Activated naive CD4-positive, alpha-beta T cell treated with anti-CD3 and anti-CD28 coated beads for 36 hours (primary cell): ENCODE data around the gene SARS1. TPM values are rescaled to one million over a fixed set of nuclear protein-coding genes. Genes with fewer than 3 reads are reported as not detected.

Experiments used
- CTCF ChIA-PET: fragments of 350-600 bp; sonication (Branson Sonifier 250); formaldehyde crosslinking; loops from one replicate; lab custom pipeline; 2021; ENCODE audit warnings: antibody characterized with exemption; lab: Charles Lee
- DNase-seq: peaks from one replicate; pipeline ENCODE4 v3.0.0-alpha.2; 2020
- H3K27ac Mint-ChIP-seq: one replicate; pipeline ENCODE4 v1.8.0; 2021; ENCODE audit warnings: mild to moderate bottlenecking, mixed read lengths
- H3K27me3 Mint-ChIP-seq: one replicate; pipeline ENCODE4 v1.8.0; 2021; ENCODE audit warnings: low read depth, mixed read lengths
- H3K36me3 Mint-ChIP-seq: one replicate; pipeline ENCODE4 v1.8.0; 2021; ENCODE audit warnings: low read depth, mixed read lengths
- H3K4me1 Mint-ChIP-seq: one replicate; pipeline ENCODE4 v1.8.0; 2021; ENCODE audit warnings: low read depth, mixed read lengths
- H3K4me3 Mint-ChIP-seq: one replicate; pipeline ENCODE4 v1.8.0; 2021; ENCODE audit warnings: mild to moderate bottlenecking, moderate library complexity, mixed read lengths
- H3K9me3 Mint-ChIP-seq: one replicate; pipeline ENCODE4 v1.8.0; 2021; ENCODE audit warnings: mixed read lengths
- intact Hi-C: fragments of 100-400 bp; cut with micrococcal nuclease; formaldehyde crosslinking; loops from one replicate; pipeline ENCODE4 v1.15.1; 2023
- total RNA-seq, 2 experiments: library from RNA; stranded (reverse); gene quantifications; one replicate each; pipeline ENCODE4 v1.2.3, GENCODE V29; 2021

The SARS1 gene
- total RNA-seq, 2 experiments from 2014 or later: 363 TPM

DNA sequence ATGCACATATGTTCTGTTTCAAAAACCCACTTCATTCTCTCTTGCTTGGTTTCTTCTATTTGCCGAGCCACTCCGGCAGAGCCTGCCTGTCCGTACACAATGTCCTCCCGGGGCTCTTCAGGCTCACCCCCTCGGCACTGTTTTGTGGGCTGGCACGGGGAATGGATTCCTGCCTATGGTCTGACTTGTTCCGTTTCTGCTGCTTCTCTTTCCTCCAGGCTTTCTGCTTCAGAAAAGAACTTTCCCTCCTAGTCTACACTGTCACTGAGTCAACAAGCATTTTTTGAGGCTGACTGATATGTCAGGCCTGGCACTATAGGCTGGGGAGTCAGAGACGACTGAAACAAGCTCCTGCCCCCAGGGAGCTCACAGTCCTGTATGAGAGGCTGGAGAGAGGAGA is 28.4 kb upstream of the SARS1 start:
- intact Hi-C loops: no loop called here
- no peaks in the 10 kb centered on the region for H3K36me3 Mint-ChIP-seq
- CTCF ChIA-PET: interaction anchor here (0.9 to 1.1 kb wide), 2 partner anchors 11 to 14 kb away, joined by 3 read pairs; no protein-coding TSS in a partner anchor
- no peak overlapping the region for H3K27ac Mint-ChIP-seq
- DNase-seq: no peak
- no peaks in the 10 kb centered on the region for H3K9me3 Mint-ChIP-seq
- peaks cover 1% of the 10 kb centered on the region for H3K4me1 Mint-ChIP-seq
- H3K27me3 Mint-ChIP-seq: no peaks in the 10 kb centered on the region
- no peak overlapping the region for H3K4me3 Mint-ChIP-seq

DNA sequence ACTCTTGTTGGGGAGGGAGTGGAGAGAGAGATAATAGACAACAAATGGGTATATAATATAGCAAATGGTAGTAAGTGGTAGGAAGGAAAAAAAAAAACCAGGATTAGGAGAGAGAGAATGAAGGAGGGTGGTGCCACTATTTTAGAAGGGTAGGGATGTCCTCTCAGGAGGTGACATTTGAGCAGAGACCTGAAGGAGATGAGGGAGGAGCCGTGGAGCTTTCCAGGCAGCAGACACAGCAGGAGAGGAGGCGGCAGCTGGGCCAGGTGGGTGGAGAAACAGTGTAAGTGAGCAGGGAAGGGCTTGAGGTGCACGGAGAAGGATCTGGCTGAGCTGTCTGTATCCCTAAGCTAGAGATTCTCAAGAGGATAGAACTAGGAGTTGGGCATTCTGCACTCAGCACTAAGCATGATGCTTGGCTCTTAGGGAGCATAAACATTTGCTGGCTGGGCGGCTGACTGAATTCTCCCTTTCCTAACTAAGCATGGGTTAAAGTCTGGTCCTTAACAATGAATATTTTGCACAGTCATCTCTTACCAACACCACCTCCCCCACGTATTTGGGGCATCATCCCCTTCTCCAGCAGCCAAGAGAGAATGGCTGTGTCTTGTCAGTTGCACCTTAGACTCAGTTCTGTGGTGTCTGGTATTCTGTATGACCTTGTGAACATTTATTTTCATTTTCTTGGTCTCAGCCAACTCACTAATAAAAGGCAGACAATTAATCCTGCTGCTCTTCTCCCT is 27.6 kb upstream of the SARS1 start:
- no peaks in the 10 kb centered on the region for H3K9me3 Mint-ChIP-seq
- CTCF ChIA-PET: interaction anchor here (1.1 kb wide), 1 partner anchor 13 kb away, joined by 3 read pairs; no protein-coding TSS in a partner anchor
- intact Hi-C loops: no loop called here
- no peak overlapping the region for H3K27ac Mint-ChIP-seq
- no peak overlapping the region for H3K4me3 Mint-ChIP-seq
- H3K27me3 Mint-ChIP-seq: no peaks in the 10 kb centered on the region
- no peaks in the 10 kb centered on the region for H3K36me3 Mint-ChIP-seq
- no peak for DNase-seq
- H3K4me1 Mint-ChIP-seq: peaks cover 1% of the 10 kb centered on the region

GRCh38 chr1:109186733-109187086 is 27.0 kb upstream of the SARS1 start:
- Mint-ChIP-seq H3K36me3 (no peaks in the 10 kb centered on the region), H3K4me3 (no peak overlapping the region), H3K27me3 (no peaks in the 10 kb centered on the region), H3K27ac (no peak overlapping the region), H3K4me1 (peaks cover 1% of the 10 kb centered on the region), H3K9me3 (no peaks in the 10 kb centered on the region)
- intact Hi-C loops: no loop called here
- CTCF ChIA-PET: no interaction called here
- no peak for DNase-seq

GRCh38 chr1:109187127-109187526 is 26.6 kb upstream of the SARS1 start:
- H3K36me3 Mint-ChIP-seq: no peaks in the 10 kb centered on the region
- no peaks in the 10 kb centered on the region for H3K27me3 Mint-ChIP-seq
- H3K27ac Mint-ChIP-seq: no peak overlapping the region
- H3K4me3 Mint-ChIP-seq: no peak overlapping the region
- peaks cover 1% of the 10 kb centered on the region for H3K4me1 Mint-ChIP-seq
- CTCF ChIA-PET: interaction anchor here (0.6 kb wide), 1 partner anchor 236 kb away, joined by 3 read pairs; no protein-coding TSS in a partner anchor
- no peak for DNase-seq
- intact Hi-C loops: no loop called here
- H3K9me3 Mint-ChIP-seq: no peaks in the 10 kb centered on the region

DNA sequence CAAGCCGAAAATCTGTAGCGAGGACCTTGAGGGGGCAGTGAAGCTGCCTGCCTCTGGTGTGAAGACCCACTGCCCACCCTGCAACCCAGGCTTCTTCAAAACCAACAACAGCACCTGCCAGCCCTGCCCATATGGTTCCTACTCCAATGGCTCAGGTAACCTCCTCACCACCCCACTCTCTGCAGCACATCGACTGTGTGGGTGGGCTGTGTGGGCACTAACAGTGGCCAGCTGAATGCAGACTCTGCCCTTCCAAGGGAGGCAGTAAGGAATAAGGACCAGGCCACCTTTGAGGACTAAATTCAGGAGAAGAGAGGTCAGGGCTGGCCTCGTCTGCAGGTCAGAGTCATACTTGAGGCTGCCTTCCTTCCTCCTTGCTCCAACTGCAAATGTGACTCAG is 25.5 kb upstream of the SARS1 start:
- Mint-ChIP-seq H3K27ac (no peak overlapping the region), H3K9me3 (no peaks in the 10 kb centered on the region), H3K36me3 (no peaks in the 10 kb centered on the region), H3K4me1 (peaks cover 1% of the 10 kb centered on the region), H3K27me3 (no peaks in the 10 kb centered on the region), H3K4me3 (no peak overlapping the region)
- CTCF ChIA-PET: interaction anchor here (1.3 kb wide), 1 partner anchor 13 kb away, joined by 4 read pairs; no protein-coding TSS in a partner anchor
- intact Hi-C loops: no loop called here
- no peak for DNase-seq

DNA sequence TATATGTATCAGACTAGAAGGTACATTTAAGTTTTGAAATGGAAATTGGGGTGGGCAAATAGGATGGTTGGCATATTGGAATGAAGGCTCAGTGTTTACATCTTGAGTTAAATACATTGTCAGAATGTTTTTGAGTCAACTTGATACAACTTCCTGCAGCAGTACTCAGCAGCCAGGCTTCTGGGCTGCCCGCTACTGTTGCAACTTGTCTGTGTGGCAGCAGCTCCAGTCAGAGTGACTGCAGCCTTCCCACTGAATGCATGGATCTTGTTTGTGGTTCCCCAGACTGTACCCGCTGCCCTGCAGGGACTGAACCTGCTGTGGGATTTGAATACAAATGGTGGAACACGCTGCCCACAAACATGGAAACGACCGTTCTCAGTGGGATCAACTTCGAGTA is 24.9 kb upstream of the SARS1 start:
- no peak overlapping the region for H3K27ac Mint-ChIP-seq
- CTCF ChIA-PET: interaction anchor here (1.3 kb wide), 1 partner anchor 13 kb away, joined by 4 read pairs; no protein-coding TSS in a partner anchor

DNA sequence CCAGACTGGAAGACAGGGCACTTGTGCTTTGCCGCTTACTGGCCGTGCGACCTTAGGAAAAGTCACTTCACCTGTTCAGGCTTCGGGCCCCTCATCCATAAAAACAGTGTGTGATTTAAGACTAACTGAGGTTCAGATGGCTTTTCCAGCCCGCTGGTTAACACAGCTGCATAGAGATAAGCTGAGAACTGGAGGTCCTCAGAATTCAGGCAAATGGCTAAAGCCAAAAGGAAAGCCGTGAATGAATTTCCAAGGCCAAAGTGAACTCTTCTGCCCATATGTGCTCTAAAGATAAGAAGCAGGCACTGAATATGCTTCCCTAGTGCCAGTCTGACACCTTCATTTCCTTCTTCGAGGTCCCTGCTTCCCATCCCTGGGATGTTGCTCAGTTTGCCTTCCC is 23.5 kb upstream of the SARS1 start:
- Mint-ChIP-seq H3K9me3 (no peaks in the 10 kb centered on the region), H3K27me3 (no peaks in the 10 kb centered on the region), H3K4me3 (no peak overlapping the region), H3K4me1 (peaks cover 1% of the 10 kb centered on the region), H3K27ac (no peak overlapping the region), H3K36me3 (no peaks in the 10 kb centered on the region)
- DNase-seq: no peak
- intact Hi-C loops: no loop called here
- CTCF ChIA-PET: interaction anchor here (1.2 kb wide), 1 partner anchor 90 kb away, joined by 3 read pairs; no protein-coding TSS in a partner anchor

More for the DNA sequence above, 24.9 kb upstream of the SARS1 start:
- DNase-seq: no peak
- Mint-ChIP-seq H3K4me1 (peaks cover 1% of the 10 kb centered on the region), H3K4me3 (no peak overlapping the region), H3K27me3 (no peaks in the 10 kb centered on the region), H3K9me3 (no peaks in the 10 kb centered on the region), H3K36me3 (no peaks in the 10 kb centered on the region)
- intact Hi-C loops: no loop called here

DNA sequence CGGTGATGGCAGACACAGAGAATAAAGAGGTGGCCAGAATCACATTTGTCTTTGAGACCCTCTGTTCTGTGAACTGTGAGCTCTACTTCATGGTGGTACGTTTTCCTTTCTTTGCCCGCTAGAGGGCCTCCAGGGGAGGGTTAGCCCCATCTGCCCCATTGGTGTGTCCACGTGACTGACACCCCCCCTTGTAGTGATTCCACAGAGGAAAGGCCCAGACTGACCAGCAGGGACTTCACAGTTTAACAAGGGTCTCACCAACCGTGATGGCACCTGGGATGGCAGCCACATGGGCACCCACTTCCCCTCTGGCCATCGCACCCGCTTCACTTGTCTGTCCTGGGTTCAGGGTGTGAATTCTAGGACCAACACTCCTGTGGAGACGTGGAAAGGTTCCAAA is 22.3 kb upstream of the SARS1 start:
- Mint-ChIP-seq H3K4me3 (no peak overlapping the region), H3K9me3 (no peaks in the 10 kb centered on the region), H3K27ac (no peak overlapping the region), H3K36me3 (no peaks in the 10 kb centered on the region), H3K4me1 (peaks cover 1% of the 10 kb centered on the region), H3K27me3 (no peaks in the 10 kb centered on the region)
- DNase-seq: no peak
- CTCF ChIA-PET: interaction anchor here (0.6 to 2.5 kb wide), 2 partner anchors 79 to 85 kb away, joined by 3 to 12 read pairs; a partner anchor contains a TSS
- intact Hi-C loops: no loop called here

- CTCF ChIA-PET: interaction anchor here (0.6 to 2.5 kb wide), 2 partner anchors 79 to 85 kb away, joined by 3 to 12 read pairs; a partner anchor contains a TSS
Measured at GRCh38 chr1:109191891-109192290, 21.8 kb upstream of the SARS1 start.

GRCh38 chr1:109192433-109192832 is 21.3 kb upstream of the SARS1 start:
- CTCF ChIA-PET: interaction anchor here (2.5 kb wide), 1 partner anchor 80 kb away, joined by 12 read pairs; a partner anchor contains a TSS
- no peak for DNase-seq
- intact Hi-C loops: no loop called here
- no peak overlapping the region for H3K27ac Mint-ChIP-seq
- H3K9me3 Mint-ChIP-seq: no peaks in the 10 kb centered on the region
- no peaks in the 10 kb centered on the region for H3K27me3 Mint-ChIP-seq
- no peaks in the 10 kb centered on the region for H3K36me3 Mint-ChIP-seq
- H3K4me1 Mint-ChIP-seq: peaks cover 3% of the 10 kb centered on the region
- H3K4me3 Mint-ChIP-seq: no peak overlapping the region

More at GRCh38 chr1:109191891-109192290, 21.8 kb upstream of the SARS1 start:
- Mint-ChIP-seq H3K4me1 (peaks cover 1% of the 10 kb centered on the region), H3K27me3 (no peaks in the 10 kb centered on the region), H3K4me3 (no peak overlapping the region), H3K9me3 (no peaks in the 10 kb centered on the region), H3K36me3 (no peaks in the 10 kb centered on the region), H3K27ac (no peak overlapping the region)
- intact Hi-C loops: no loop called here
- no peak for DNase-seq

- Mint-ChIP-seq H3K27me3 (no peaks in the 10 kb centered on the region), H3K4me1 (peaks cover 4% of the 10 kb centered on the region), H3K27ac (no peak overlapping the region), H3K4me3 (no peak overlapping the region), H3K36me3 (no peaks in the 10 kb centered on the region), H3K9me3 (no peaks in the 10 kb centered on the region)
- CTCF ChIA-PET: interaction anchor here (0.8 to 2.5 kb wide), 7 partner anchors 18 to 232 kb away, joined by 3 to 12 read pairs (median 3); partner anchors contain the start of gene TMEM167B
- peak; percentile 73 for DNase-seq
- intact Hi-C loops: loop anchor here (1.0 kb wide), 6 partner anchors 26 to 366 kb away; partner anchors contain the start of gene CLCC1
Measured at GRCh38 chr1:109193653-109194590, 19.8 kb upstream of the SARS1 start.
